HepG2 (cell line): ENCODE results near the gene TBC1D16. TPM values are rescaled to one million over a fixed set of nuclear protein-coding genes. Genes with fewer than 3 reads are reported as not detected.

Source experiments
- ATAC-seq: fragments of 200-7000 bp; cut with Tn5 transposase; 3 replicates; pipeline ENCODE4 v1.9.1; 2020; ENCODE audit warnings: mild to moderate bottlenecking, moderate library complexity
- BruUV-seq: library from RNA; stranded (reverse); fragments of 400-500 nt; replicated peaks from 2 replicates; lab custom pipeline; 2021; lab: Mats Ljungman, UMichigan
- CTCF ChIA-PET: fragments of 300-600 bp; formaldehyde crosslinking; extraction: SDS; loops from one replicate; lab custom pipeline; 2021; ENCODE audit warnings: low total read pairs, inconsistent platforms, low intra/inter-chr PET ratio; lab: Yijun Ruan, JAX
- POLR2A ChIA-PET: fragments of 350-600 bp; sonication (Branson Sonifier 250); formaldehyde crosslinking; loops from one replicate; lab custom pipeline; 2020; ENCODE audit warnings: antibody characterized with exemption, inconsistent platforms; lab: Yijun Ruan, JAX
- DNase-seq: peaks from one replicate; pipeline ENCODE4 v3.0.0-alpha.2; 2015; ENCODE audit warnings: low spot score
- FAIRE-seq: peaks from 3 replicates; lab custom pipeline; 2011; peaks lifted over from hg19 to GRCh38; lab: Jason Lieb, UNC
- H2AFZ ChIP-seq: one replicate; pipeline ENCODE4 v1.6.1; 2011; ENCODE audit warnings: low read length, inconsistent platforms
- H3K27ac ChIP-seq: fragments of 300-600 bp; 3 replicates; pipeline ENCODE4 v1.8.0; 2011; ENCODE audit warnings: mixed run types, mild to moderate bottlenecking, mixed read lengths, low read length, inconsistent platforms; ENCODE audit not compliant: insufficient read depth; ENCODE audit errors: extremely low read length
- H3K27me3 ChIP-seq, 2 experiments: fragments of 200-600 bp in 1 of 2; 2 replicates in 1 of 2; 3 replicates in 1 of 2; pipeline versions ENCODE4 v1.6.0 to v1.8.0; 2011; ENCODE audit warnings: low read length in 2 of 2, mild to moderate bottlenecking in 2 of 2, moderate library complexity in 2 of 2, inconsistent platforms in 1 of 2; ENCODE audit not compliant: insufficient read depth in 2 of 2, control insufficient read depth in 1 of 2
- H3K36me3 ChIP-seq, 2 experiments: fragments of 200-600 bp in 1 of 2; replicated peaks in 1 of 2; 2 replicates in 1 of 2; 3 replicates in 1 of 2; pipeline versions ENCODE4 v1.5.1 to v1.8.0; 2011; ENCODE audit warnings: low read length in 2 of 2, inconsistent platforms in 1 of 2; ENCODE audit not compliant: insufficient read depth in 2 of 2, control insufficient read depth in 1 of 2
- H3K4me1 ChIP-seq: 2 replicates; pipeline ENCODE4 v1.5.1; 2012; ENCODE audit warnings: low read length, inconsistent platforms; ENCODE audit not compliant: insufficient read depth
- H3K4me2 ChIP-seq: 2 replicates; pipeline ENCODE4 v1.6.0; 2011; ENCODE audit warnings: low read depth, low read length, inconsistent platforms
- H3K4me3 ChIP-seq, 3 experiments: fragments of 200-600 bp in 1 of 3; sonication (generic), shearing (Covaris generic) in 1 of 3; replicated peaks in 1 of 3; 2 replicates each; pipeline ENCODE4 v1.5.1; 2011 to 2016; ENCODE audit warnings: low read length in 3 of 3, inconsistent platforms in 2 of 3, low read depth in 2 of 3, mild to moderate bottlenecking in 2 of 3, control low read depth in 1 of 3, mixed read lengths in 1 of 3; ENCODE audit not compliant: insufficient read depth in 1 of 3
- H3K79me2 ChIP-seq: one replicate; pipeline ENCODE4 v1.6.1; 2011; ENCODE audit warnings: low read length, inconsistent platforms; ENCODE audit not compliant: insufficient read depth
- H3K9ac ChIP-seq: 2 replicates; pipeline ENCODE4 v1.6.0; 2011; ENCODE audit warnings: mild to moderate bottlenecking, low read depth, low read length, inconsistent platforms; ENCODE audit not compliant: insufficient read depth
- H3K9me3 ChIP-seq: 2 replicates; pipeline ENCODE4 v1.5.1; 2012; ENCODE audit warnings: mild to moderate bottlenecking, low read length
- H4K20me1 ChIP-seq: 2 replicates; pipeline ENCODE4 v1.6.0; 2011; ENCODE audit warnings: inconsistent platforms, mild to moderate bottlenecking, low read length, moderate library complexity; ENCODE audit not compliant: insufficient read depth
- HNRNPK ChIP-seq: fragments of 200-400 bp; formaldehyde crosslinking; IDR thresholded peaks from 2 replicates; pipeline ENCODE4 v1.6.1; 2018; ENCODE audit warnings: low read length, low read depth, moderate library complexity, mild to moderate bottlenecking; ENCODE audit not compliant: poor library complexity, severe bottlenecking
- NR1H2 ChIP-seq: sonication (generic); formaldehyde crosslinking; IDR thresholded peaks from 2 replicates; pipeline ENCODE4 v1.8.1; 2022; ENCODE audit warnings: low read depth, missing genetic modification reagents, borderline replicate concordance
- TERF1 ChIP-seq: sonication (generic); formaldehyde crosslinking; IDR thresholded peaks from 2 replicates; pipeline ENCODE4 v1.8.0; 2022; ENCODE audit warnings: mild to moderate bottlenecking, missing genetic modification reagents, moderate library complexity
- WGBS: methylation state at CpG from one replicate; pipeline ENCODE4 v1.1.6; 2017; ENCODE audit warnings: low lambda C conversion rate; 5-methylcytosine and 5-hydroxymethylcytosine counted together
- in situ Hi-C: cut with HindIII; loops from 2 replicates; pipeline ENCODE4 v1.10.0; 2017; ENCODE audit warnings: low pct_unique_long_range_greater_than_20kb; ENCODE audit not compliant: extremely low pct_ligation_motif_present
- intact Hi-C: fragments of 100-400 bp; cut with micrococcal nuclease; formaldehyde crosslinking; loops from one replicate; pipeline ENCODE4 v1.10.0; 2022; ENCODE audit not compliant: unreplicated experiment
- polyA plus RNA-seq, 8 experiments: library from polyadenylated mRNA; depleted of rRNA in 3 of 8; stranded (reverse) in 7 of 8; unstranded in 1 of 8; fragments of >200 nt; fragmentation: Illumina TruSeq in 4 of 8; extraction: Trizol in 4 of 8; gene quantifications; 2 replicates each; pipeline versions ENCODE4 v1.2.1 to v1.2.3, GENCODE V29; 2011 to 2016; ENCODE audit warnings: low read depth in 4 of 8, missing spikeins in 1 of 8, mixed read lengths in 1 of 8; ENCODE audit not compliant: insufficient read depth in 1 of 8
- total RNA-seq, 5 experiments: library from RNA; depleted of rRNA; stranded (reverse); fragments of >200 nt; fragmentation: Illumina TruSeq; extraction: Trizol; gene quantifications; 2 replicates each; pipeline ENCODE4 v1.2.3, GENCODE V29; 2016; ENCODE audit warnings: low read depth in 1 of 5
- TF ChIP-seq, protein P1 (sequence below): sonication (generic); formaldehyde crosslinking; IDR thresholded peaks from 2 replicates; pipeline ENCODE4 v1.8.1; 2023; ENCODE audit warnings: mild to moderate bottlenecking, missing genetic modification reagents
- TF ChIP-seq, protein P2 (sequence below): sonication (generic); formaldehyde crosslinking; IDR thresholded peaks from 2 replicates; pipeline ENCODE4 v1.8.1; 2022; ENCODE audit warnings: low read depth, mild to moderate bottlenecking, missing genetic modification reagents
- TF ChIP-seq, protein P3 (sequence below): sonication (generic); formaldehyde crosslinking; IDR thresholded peaks from 2 replicates; pipeline ENCODE4 v1.8.0; 2022; ENCODE audit warnings: mild to moderate bottlenecking, missing genetic modification reagents

Gene TBC1D16
- total and polyA plus RNA-seq, 2 of the 13 experiments (the other 11 are each of a cell fraction or from before 2014, with no cell fraction given), result 14.9 to 24.9 TPM

GRCh38 chr17:79883202-79883601 lies 152.5 kb downstream of the TBC1D16 start:
- Histone ChIP-seq H3K27ac (no peak overlapping the region), H3K4me3 (no peak overlapping the region), H3K9ac (no peak overlapping the region), H3K27me3 (peaks cover 0 to 8% of the 10 kb centered on the region in 2 experiments; a peak in 3 of 5 replicates), H2AFZ (no peak overlapping the region), H3K79me2 (no peaks in the 10 kb centered on the region), H4K20me1 (no peaks in the 10 kb centered on the region), H3K4me1 (peaks cover 10% of the 10 kb centered on the region), H3K9me3 (no peaks in the 10 kb centered on the region), H3K36me3 (no peaks in the 10 kb centered on the region), H3K4me2 (no peak overlapping the region)
- intact Hi-C loops (no loop called here), in situ Hi-C loops (no loop called here)
- DNase-seq, result no peak
- FAIRE-seq, result no peak
- CTCF ChIA-PET, result interaction anchor here (0.7 kb wide), 1 partner anchor 23 kb away, joined by 3 read pairs; no protein-coding TSS in a partner anchor
- 50% methylated on average over 7 of the region's 7 CpGs for WGBS
- no peak for ATAC-seq
- no TSS peak for BruUV-seq
- TF ChIP-seq NR1H2 (CRISPR knock-in tag) (no peak), HNRNPK (peak; percentile 4), TERF1 (CRISPR knock-in tag) (no peak)
- TF ChIP-seq, protein P1, sequence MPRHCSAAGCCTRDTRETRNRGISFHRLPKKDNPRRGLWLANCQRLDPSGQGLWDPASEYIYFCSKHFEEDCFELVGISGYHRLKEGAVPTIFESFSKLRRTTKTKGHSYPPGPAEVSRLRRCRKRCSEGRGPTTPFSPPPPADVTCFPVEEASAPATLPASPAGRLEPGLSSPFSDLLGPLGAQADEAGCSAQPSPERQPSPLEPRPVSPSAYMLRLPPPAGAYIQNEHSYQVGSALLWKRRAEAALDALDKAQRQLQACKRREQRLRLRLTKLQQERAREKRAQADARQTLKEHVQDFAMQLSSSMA, result no peak
- TF ChIP-seq, protein P2, sequence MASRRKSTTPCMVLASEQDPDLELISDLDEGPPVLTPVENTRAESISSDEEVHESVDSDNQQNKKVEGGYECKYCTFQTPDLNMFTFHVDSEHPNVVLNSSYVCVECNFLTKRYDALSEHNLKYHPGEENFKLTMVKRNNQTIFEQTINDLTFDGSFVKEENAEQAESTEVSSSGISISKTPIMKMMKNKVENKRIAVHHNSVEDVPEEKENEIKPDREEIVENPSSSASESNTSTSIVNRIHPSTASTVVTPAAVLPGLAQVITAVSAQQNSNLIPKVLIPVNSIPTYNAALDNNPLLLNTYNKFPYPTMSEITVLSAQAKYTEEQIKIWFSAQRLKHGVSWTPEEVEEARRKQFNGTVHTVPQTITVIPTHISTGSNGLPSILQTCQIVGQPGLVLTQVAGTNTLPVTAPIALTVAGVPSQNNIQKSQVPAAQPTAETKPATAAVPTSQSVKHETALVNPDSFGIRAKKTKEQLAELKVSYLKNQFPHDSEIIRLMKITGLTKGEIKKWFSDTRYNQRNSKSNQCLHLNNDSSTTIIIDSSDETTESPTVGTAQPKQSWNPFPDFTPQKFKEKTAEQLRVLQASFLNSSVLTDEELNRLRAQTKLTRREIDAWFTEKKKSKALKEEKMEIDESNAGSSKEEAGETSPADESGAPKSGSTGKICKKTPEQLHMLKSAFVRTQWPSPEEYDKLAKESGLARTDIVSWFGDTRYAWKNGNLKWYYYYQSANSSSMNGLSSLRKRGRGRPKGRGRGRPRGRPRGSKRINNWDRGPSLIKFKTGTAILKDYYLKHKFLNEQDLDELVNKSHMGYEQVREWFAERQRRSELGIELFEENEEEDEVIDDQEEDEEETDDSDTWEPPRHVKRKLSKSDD, result no peak
- TF ChIP-seq, protein P3, sequence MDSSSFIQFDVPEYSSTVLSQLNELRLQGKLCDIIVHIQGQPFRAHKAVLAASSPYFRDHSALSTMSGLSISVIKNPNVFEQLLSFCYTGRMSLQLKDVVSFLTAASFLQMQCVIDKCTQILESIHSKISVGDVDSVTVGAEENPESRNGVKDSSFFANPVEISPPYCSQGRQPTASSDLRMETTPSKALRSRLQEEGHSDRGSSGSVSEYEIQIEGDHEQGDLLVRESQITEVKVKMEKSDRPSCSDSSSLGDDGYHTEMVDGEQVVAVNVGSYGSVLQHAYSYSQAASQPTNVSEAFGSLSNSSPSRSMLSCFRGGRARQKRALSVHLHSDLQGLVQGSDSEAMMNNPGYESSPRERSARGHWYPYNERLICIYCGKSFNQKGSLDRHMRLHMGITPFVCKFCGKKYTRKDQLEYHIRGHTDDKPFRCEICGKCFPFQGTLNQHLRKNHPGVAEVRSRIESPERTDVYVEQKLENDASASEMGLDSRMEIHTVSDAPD (CRISPR knock-in tag), result no peak
- POLR2A ChIA-PET, result no interaction called here

Other genes with a start within 250 kb of the TBC1D16 start
- gene CBX8, start 238.8 kb downstream of the TBC1D16 start, total RNA-seq (2016; rRNA removed; fragmentation: Illumina TruSeq; extraction: Trizol), result 12.0 and 12.6 TPM in 2 replicates
- 0.34 and 0.76 TPM in 2 replicates for gene CBX8, start 238.8 kb downstream of the TBC1D16 start, polyA plus RNA-seq (2011; rRNA removed)
- gene CBX4, start 196.4 kb downstream of the TBC1D16 start, total RNA-seq (2016; rRNA removed; fragmentation: Illumina TruSeq; extraction: Trizol), result 17.1 and 25.8 TPM in 2 replicates
- 50.8 and 61.1 TPM in 2 replicates for gene CBX4, start 196.4 kb downstream of the TBC1D16 start, polyA plus RNA-seq (2011; rRNA removed)
- gene CCDC40, start 770 bp upstream of the TBC1D16 start, total RNA-seq (2016; rRNA removed; fragmentation: Illumina TruSeq; extraction: Trizol), result 3.8 and 5.5 TPM in 2 replicates
- gene CCDC40, start 770 bp upstream of the TBC1D16 start, polyA plus RNA-seq (2011; rRNA removed), result 4.1 and 4.8 TPM in 2 replicates
- gene GAA, start 65.7 kb upstream of the TBC1D16 start, total RNA-seq (2016; rRNA removed; fragmentation: Illumina TruSeq; extraction: Trizol), result 13.4 and 36.4 TPM in 2 replicates
- gene GAA, start 65.7 kb upstream of the TBC1D16 start, polyA plus RNA-seq (2011; rRNA removed), result 21.6 and 23.6 TPM in 2 replicates
- gene EIF4A3, start 111.3 kb upstream of the TBC1D16 start, total RNA-seq (2016; rRNA removed; fragmentation: Illumina TruSeq; extraction: Trizol), result 187 and 239 TPM in 2 replicates
- gene EIF4A3, start 111.3 kb upstream of the TBC1D16 start, polyA plus RNA-seq (2011; rRNA removed), result 121 and 145 TPM in 2 replicates
- gene CARD14, start 134.2 kb upstream of the TBC1D16 start, total RNA-seq (2016; rRNA removed; fragmentation: Illumina TruSeq; extraction: Trizol), result 0.11 TPM in 1 of 2 replicates, not detected in the other
- gene CARD14, start 134.2 kb upstream of the TBC1D16 start, polyA plus RNA-seq (2011; rRNA removed), result 0.03 TPM in 1 of 2 replicates, not detected in the other
- gene SGSH, start 184.5 kb upstream of the TBC1D16 start, total RNA-seq (2016; rRNA removed; fragmentation: Illumina TruSeq; extraction: Trizol), result 5.5 and 12.2 TPM in 2 replicates
- 17.6 and 23.9 TPM in 2 replicates for gene SGSH, start 184.5 kb upstream of the TBC1D16 start, polyA plus RNA-seq (2011; rRNA removed)
- gene SLC26A11, start 184.6 kb upstream of the TBC1D16 start, total RNA-seq (2016; rRNA removed; fragmentation: Illumina TruSeq; extraction: Trizol), result 3.1 and 8.7 TPM in 2 replicates
- 13.2 and 21.1 TPM in 2 replicates for gene SLC26A11, start 184.6 kb upstream of the TBC1D16 start, polyA plus RNA-seq (2011; rRNA removed)
- 38.7 and 42.8 TPM in 2 replicates for gene RNF213, start 225.0 kb upstream of the TBC1D16 start, total RNA-seq (2016; rRNA removed; fragmentation: Illumina TruSeq; extraction: Trizol)
- gene RNF213, start 225.0 kb upstream of the TBC1D16 start, polyA plus RNA-seq (2011; rRNA removed), result 38.6 and 44.0 TPM in 2 replicates